WI38 (cell line): ENCODE measurements around the gene ZCCHC4.

Experiments
- H3K4me3 ChIP-seq: 2 replicates; pipeline ENCODE4 v1.5.1; 2011; ENCODE audit warnings: low read depth, mild to moderate bottlenecking, control low read depth, low read length
- TF ChIP-seq, protein P1 (sequence below): IDR thresholded peaks from 2 replicates; pipeline ENCODE4 v1.5.1; 2012; ENCODE audit warnings: low read depth, mild to moderate bottlenecking, control low read depth, low read length

The ZCCHC4 gene, protein sequence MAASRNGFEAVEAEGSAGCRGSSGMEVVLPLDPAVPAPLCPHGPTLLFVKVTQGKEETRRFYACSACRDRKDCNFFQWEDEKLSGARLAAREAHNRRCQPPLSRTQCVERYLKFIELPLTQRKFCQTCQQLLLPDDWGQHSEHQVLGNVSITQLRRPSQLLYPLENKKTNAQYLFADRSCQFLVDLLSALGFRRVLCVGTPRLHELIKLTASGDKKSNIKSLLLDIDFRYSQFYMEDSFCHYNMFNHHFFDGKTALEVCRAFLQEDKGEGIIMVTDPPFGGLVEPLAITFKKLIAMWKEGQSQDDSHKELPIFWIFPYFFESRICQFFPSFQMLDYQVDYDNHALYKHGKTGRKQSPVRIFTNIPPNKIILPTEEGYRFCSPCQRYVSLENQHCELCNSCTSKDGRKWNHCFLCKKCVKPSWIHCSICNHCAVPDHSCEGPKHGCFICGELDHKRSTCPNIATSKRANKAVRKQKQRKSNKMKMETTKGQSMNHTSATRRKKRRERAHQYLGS

DNA sequence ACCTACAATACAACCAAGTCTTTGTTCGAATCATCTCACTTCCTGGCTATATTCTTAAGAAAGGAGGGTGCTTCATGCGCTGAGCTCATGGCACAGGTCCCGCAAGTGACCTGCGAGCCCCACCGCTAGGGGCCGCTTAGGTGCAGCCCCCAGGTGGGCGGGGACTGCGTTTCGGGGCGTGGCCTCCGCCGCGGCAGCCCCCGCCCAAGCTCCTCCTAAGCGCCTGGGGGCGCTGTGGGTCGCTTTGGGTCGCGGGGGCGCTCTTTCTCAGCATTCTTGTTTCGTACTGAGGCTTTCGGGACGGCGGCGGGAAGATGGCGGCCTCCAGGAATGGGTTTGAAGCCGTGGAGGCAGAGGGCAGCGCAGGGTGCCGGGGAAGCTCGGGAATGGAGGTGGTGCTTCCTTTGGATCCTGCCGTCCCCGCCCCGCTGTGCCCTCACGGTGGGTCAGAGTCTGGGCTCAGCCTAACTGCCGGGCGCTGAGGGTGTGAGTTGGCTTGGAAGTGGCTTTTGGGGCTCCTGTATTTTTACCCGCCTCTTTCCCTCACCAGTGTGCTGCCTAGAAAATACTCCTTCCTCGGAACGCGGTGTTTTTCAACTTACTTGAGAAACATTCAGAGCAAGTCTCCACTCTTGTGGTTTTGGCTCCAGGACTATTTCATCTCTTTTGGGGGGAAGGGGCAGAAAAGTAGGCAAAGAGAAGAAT lies at the start of gene ZCCHC4:
Gene ZCCHC4, plus strand, starts transcription at position 279 of the 705 bp plus-strand sequence. Its CDS starts 36 bp downstream, at position 315.
- H3K4me3 ChIP-seq, result peak within 1 kb of the TSS; percentile 79
- TF ChIP-seq, protein P1, sequence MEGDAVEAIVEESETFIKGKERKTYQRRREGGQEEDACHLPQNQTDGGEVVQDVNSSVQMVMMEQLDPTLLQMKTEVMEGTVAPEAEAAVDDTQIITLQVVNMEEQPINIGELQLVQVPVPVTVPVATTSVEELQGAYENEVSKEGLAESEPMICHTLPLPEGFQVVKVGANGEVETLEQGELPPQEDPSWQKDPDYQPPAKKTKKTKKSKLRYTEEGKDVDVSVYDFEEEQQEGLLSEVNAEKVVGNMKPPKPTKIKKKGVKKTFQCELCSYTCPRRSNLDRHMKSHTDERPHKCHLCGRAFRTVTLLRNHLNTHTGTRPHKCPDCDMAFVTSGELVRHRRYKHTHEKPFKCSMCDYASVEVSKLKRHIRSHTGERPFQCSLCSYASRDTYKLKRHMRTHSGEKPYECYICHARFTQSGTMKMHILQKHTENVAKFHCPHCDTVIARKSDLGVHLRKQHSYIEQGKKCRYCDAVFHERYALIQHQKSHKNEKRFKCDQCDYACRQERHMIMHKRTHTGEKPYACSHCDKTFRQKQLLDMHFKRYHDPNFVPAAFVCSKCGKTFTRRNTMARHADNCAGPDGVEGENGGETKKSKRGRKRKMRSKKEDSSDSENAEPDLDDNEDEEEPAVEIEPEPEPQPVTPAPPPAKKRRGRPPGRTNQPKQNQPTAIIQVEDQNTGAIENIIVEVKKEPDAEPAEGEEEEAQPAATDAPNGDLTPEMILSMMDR, result peak; percentile 98

DNA sequence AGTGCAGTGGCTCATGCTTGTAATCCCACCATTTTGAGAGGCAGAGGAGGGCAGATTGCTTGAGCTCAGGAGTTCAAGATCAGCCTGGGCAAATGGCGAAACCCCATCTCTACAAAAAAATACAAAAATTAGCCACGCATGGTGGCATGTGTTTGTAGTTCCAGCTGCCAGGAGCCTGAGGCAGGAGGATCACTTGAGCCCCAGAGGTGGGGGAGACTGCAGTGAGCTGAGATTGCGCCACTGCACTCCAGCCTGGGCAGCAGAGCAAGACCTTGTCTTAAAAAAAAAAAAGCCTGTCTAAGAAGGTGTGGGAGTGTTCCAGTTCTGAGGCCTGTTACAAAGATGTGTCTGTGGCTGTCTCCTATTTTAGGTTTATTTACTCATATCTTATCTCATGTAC lies 40.7 kb upstream of the ZCCHC4 start:
- H3K4me3 ChIP-seq, result no peak overlapping the region
- TF ChIP-seq, protein P1, result no peak

DNA sequence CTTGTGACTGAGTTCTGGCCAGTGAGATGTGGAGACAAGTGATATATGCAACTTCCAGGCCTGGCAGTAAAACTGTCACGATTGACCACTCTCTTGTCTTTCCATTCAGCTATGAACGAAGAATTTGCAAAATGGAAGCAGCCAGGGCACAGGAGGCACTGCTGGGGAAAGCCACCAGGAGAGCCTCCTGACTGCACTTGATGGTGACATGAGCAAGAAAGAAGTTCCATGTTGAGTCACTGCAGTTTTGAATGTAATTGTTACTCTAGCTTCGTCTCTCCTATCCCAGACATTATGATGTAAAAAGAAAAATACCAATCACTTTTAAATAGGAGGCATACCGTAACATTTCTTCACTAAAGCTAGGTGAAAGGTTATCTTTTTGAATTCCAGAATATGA lies 32.4 kb upstream of the ZCCHC4 start:
- no peak overlapping the region for H3K4me3 ChIP-seq
- TF ChIP-seq, protein P1, result no peak

DNA sequence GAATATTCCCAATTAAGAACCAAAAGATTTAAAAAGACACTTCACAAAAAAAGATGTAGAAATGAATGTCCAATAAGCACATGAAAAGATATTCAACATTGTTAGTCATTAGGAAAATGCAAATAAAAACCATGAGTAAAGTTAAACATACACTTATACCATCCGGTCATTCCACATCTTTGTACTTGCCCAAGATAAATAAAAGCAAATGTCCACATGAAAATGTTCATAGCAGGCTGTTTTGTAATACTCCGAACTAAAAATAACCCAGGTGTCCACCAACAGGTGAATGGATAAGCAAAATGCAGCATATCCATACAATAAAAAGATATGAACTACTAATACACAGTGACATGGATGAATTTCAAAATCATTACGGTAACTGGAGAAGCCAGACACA lies 28.6 kb upstream of the ZCCHC4 start:
- no peak overlapping the region for H3K4me3 ChIP-seq
- TF ChIP-seq, protein P1, result no peak

DNA sequence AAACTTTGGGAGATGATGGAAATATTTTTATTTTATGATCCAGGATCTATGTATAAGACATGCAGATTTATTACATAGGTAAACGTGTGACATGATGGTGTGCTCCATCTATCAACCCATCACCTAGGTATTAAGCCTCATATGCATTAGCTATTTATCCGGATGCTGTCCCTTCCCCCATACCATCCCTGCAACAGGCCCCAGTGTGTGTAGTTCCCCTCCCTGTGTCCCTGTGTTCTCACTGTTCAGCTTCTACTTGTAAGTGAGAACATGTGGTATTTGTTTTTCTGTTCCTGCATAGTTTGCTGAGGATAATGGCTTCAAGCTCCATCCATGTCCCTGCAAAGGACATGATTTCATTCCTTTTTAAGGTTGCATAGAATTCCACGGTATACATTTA lies 28.1 kb upstream of the ZCCHC4 start:
- TF ChIP-seq, protein P1, result no peak
- H3K4me3 ChIP-seq, result no peak overlapping the region

DNA sequence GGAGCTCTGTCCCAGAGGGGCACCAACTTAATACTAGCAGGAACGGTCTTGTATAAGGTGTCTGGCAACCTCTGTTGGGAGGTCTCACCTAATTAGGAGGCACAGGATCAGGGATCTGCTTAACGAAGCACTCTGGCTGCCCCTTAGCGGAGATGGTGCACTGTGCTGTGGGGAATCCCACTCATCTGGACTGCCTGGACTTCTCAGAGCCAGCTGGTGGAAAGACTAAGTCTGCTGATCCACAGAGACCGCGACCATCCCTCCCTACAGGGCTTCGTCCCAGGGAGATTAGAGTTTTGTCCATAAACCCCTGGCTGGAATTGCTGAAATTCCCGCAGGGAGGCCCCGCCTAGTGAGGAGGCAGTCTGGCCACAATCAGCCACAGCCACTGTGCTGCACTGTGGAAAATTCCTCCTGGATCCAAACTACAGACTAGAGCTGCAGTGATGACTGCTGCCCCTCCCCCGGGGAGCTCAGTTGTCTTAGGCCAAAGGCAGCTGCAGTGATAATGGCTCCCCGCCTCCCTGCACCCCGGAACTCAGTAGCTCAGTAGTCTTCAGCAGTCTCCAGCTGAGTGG lies 22.0 kb upstream of the ZCCHC4 start:
- H3K4me3 ChIP-seq, result no peak overlapping the region
- TF ChIP-seq, protein P1, result no peak
